NB4 (cell line): ENCODE data around the gene FOXRED2.

Experiments
- DNase-seq: peaks from one replicate; pipeline ENCODE4 v3.0.0; 2010; ENCODE audit warnings: low read depth
- H3K4me3 ChIP-seq: one replicate; pipeline ENCODE4 v1.5.1; 2011; ENCODE audit warnings: mild to moderate bottlenecking, low read depth, low read length, moderate library complexity
- MYC ChIP-seq: IDR thresholded peaks from 2 replicates; pipeline ENCODE4 v1.6.1; 2011; ENCODE audit warnings: low read depth, low read length
- POLR2A ChIP-seq: IDR thresholded peaks from 2 replicates; pipeline ENCODE4 v1.6.1; 2011; ENCODE audit warnings: mild to moderate bottlenecking; ENCODE audit not compliant: insufficient read length; ENCODE audit errors: extremely low read depth
- TF ChIP-seq, protein P1 (sequence below): IDR thresholded peaks from one replicate; pipeline ENCODE4 v1.5.1; 2012; ENCODE audit warnings: low read depth, low read length
- TF ChIP-seq, protein P2 (sequence below): IDR thresholded peaks from 2 replicates; pipeline ENCODE4 v1.6.1; 2011; ENCODE audit warnings: low read depth, low read length

Gene FOXRED2

DNA sequence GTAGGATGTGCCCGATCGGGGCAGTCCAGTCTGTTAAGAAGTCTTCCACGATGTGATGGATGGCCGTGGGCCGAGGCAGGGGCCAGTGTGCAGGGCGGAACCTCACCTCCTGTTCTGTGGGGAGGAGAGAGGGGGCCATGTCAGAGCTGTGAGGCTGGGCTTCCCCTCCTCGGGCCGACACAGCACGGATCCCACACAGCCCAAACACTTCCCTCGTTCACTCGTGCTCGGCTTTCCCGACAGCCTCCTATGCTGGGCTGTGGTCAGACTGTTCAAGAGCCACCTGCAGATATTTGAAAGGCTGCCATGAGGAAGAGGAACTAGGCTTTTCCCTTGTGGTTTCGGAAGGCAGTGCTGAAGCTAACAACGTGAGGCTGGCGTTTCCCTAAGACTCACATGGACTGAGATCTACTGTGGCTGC lies 13.1 kb downstream of the FOXRED2 start:
- DNase-seq: peak; percentile 89
- TF ChIP-seq, protein P1, sequence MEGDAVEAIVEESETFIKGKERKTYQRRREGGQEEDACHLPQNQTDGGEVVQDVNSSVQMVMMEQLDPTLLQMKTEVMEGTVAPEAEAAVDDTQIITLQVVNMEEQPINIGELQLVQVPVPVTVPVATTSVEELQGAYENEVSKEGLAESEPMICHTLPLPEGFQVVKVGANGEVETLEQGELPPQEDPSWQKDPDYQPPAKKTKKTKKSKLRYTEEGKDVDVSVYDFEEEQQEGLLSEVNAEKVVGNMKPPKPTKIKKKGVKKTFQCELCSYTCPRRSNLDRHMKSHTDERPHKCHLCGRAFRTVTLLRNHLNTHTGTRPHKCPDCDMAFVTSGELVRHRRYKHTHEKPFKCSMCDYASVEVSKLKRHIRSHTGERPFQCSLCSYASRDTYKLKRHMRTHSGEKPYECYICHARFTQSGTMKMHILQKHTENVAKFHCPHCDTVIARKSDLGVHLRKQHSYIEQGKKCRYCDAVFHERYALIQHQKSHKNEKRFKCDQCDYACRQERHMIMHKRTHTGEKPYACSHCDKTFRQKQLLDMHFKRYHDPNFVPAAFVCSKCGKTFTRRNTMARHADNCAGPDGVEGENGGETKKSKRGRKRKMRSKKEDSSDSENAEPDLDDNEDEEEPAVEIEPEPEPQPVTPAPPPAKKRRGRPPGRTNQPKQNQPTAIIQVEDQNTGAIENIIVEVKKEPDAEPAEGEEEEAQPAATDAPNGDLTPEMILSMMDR: no peak
- TF ChIP-seq POLR2A (no peak), MYC (peak; percentile 67)
- TF ChIP-seq, protein P2, sequence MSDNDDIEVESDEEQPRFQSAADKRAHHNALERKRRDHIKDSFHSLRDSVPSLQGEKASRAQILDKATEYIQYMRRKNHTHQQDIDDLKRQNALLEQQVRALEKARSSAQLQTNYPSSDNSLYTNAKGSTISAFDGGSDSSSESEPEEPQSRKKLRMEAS: peak; percentile 76
- no peak overlapping the region for H3K4me3 ChIP-seq

DNA sequence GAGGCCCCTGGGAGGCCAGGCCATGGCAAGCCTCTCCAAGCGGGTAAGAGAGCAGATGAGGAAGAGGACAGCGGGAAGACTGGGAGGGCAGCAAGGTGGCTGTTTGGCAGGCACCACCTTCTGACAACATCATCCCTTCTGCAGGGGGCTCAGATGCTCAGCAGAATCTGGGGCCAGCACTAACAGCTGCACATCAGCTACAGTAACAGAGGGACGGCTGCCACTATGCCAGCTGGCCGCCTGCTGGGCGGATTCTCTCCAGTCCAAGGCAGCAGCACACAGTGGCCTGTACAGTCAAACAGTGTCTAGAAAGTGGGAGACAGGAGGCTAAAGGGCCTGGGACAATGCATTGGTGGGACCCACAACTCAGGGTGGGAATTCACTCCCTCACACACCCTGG lies 14.7 kb downstream of the FOXRED2 start:
- H3K4me3 ChIP-seq: no peak overlapping the region
- DNase-seq: no peak
- TF ChIP-seq, protein P2: no peak
- TF ChIP-seq POLR2A (no peak), MYC (no peak)
- TF ChIP-seq, protein P1: no peak

DNA sequence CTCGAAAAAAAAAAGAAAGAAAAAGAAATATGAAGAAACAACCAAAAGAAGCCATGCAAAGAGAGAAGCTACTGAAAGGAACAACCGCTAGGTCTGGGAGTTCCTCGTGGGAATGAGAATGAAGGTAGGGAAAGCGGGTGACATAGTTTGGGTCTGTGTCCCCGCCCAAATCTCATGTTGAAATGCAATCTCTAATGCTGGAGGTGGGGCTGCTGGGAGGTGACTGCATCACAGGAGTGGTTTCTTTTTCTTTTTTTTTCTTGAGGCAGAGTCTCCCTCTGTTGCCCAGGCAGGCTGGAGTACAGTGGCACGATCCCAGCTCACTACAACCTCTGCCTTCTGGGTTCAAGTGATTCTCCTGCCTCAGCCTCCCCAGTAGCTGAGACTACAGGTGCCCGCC lies 15.7 kb downstream of the FOXRED2 start:
- H3K4me3 ChIP-seq: no peak overlapping the region
- DNase-seq: no peak
- TF ChIP-seq, protein P2: no peak
- TF ChIP-seq MYC: no peak
- TF ChIP-seq, protein P1: no peak
- no peak for TF ChIP-seq POLR2A

DNA sequence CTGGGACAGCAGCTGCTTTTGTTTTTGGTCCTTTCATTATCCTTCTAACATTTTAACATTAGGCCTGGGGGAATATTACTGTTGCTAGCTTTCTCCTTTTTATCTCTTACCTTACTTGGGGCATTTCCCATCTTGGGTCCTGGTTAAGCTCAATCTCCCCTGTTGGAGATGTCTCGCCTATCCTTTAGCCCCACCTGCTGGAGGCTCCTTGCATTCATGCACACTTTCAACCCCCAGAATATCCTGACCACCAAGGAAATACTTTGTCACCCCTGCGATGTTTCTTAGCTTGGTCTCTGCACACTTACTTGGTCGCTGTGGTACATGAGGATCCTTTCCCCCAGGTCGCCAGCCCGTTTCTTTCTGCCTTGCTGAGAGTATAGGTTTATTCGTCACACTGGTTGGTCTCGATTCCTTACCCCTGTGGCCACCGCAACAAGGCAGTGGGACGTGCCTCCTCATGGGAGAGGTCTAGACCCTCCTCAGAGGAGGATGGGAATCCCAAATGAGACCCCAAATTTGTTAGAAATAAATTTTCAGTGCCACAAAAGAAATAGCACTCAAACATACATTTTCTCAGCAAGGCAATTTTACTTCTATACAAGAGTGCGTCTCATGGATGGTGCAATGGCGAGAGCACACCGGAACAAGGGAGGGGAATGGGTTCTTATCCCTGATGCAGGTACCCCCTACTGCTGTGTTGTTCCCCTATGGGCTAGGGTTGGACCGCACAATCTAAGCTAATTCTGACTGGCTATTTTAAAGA lies 20.0 kb downstream of the FOXRED2 start:
- TF ChIP-seq, protein P1: peak; percentile 73
- TF ChIP-seq MYC: no peak
- DNase-seq: peak; percentile 78
- no peak overlapping the region for H3K4me3 ChIP-seq

DNA sequence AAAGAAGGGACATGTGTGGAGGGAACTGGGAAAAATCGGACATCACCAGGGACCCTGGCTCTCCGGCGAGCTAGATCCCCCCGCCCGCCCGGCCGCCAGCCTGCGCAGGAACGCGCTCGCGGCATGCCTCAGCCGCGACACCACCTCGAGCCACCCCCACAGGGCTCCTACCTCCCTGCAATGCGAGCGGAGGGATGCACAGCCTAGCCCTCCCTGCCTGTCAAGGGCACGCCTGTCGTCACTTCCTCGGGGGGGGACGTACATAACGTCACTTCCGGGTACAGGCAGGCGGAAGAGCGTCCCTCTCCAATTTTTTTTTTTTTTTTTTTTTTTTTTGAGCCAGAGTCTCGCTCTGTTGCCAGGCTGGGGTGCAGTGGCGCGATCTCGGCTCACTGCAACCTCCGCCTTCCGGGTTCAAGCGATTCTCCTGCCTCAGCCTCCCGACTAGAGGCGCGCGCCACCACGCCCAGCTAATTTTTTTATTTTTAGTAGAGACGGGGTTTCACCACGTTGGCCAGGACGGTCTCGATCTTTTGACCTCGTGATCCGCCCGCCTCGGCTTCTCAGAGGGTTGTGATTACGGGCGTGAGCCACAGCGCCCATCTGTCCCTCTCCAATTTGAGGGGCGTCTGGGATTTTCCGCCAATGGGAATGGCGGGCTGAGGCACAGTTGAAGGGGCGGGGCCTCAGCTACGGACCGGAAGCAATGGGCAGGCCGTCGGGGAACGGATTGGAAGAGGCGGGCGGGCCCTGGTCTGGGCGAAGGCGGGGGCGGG lies 25.3 kb downstream of the FOXRED2 start, which contains the start of gene TXN2:
Gene TXN2, minus strand, starts transcription at position 248 of the 776 bp plus-strand sequence. CDS start 803 bp downstream, outside the sequence.
- DNase-seq: peak; percentile 97
- TF ChIP-seq MYC (0 out of 2 replicates have a peak, but pooled peaks have one; percentile 8), POLR2A (peak; percentile 53)
- TF ChIP-seq, protein P1: no peak
- TF ChIP-seq, protein P2: no peak
- H3K4me3 ChIP-seq: peak within 1 kb of the TSS; percentile 98
